GM12865 (cell line): Measurements from ENCODE around the gene FMNL1.

Source experiments
- DNase-seq: peaks from one replicate; pipeline ENCODE4 v3.0.0; 2010; ENCODE audit warnings: low read depth
- H3K4me3 ChIP-seq: 2 replicates; pipeline ENCODE4 v1.5.1; 2011; ENCODE audit warnings: mild to moderate bottlenecking, low read depth, low read length, control low read depth
- CTCF ChIP-seq: IDR thresholded peaks from 2 replicates; pipeline ENCODE4 v1.5.1; 2011; ENCODE audit warnings: low read length, control low read depth, low read depth, inconsistent platforms; ENCODE audit not compliant: insufficient read depth; ENCODE audit errors: missing control alignments

Gene FMNL1

GRCh38 chr17:45266372-45266926 is 44.8 kb downstream of the FMNL1 start:
- TF ChIP-seq CTCF = no peak
- no peak overlapping the region for H3K4me3 ChIP-seq
- no peak for DNase-seq

GRCh38 chr17:45267436-45268055 is 45.9 kb downstream of the FMNL1 start:
- no peak overlapping the region for H3K4me3 ChIP-seq
- no peak for TF ChIP-seq CTCF
- no peak for DNase-seq

- DNase-seq = no peak
- no peak for TF ChIP-seq CTCF
- H3K4me3 ChIP-seq = no peak overlapping the region
Observed at GRCh38 chr17:45269912-45270311, 48.2 kb downstream of the FMNL1 start.

- peak; percentile 70 for TF ChIP-seq CTCF
- no peak overlapping the region for H3K4me3 ChIP-seq
- no peak for DNase-seq
Observed at GRCh38 chr17:45270828-45271418, 49.2 kb downstream of the FMNL1 start.

- no peak overlapping the region for H3K4me3 ChIP-seq
- TF ChIP-seq CTCF = no peak
- no peak for DNase-seq
Observed at GRCh38 chr17:45271603-45272002, 49.9 kb downstream of the FMNL1 start.

- H3K4me3 ChIP-seq = no peak overlapping the region
- TF ChIP-seq CTCF = no peak
- no peak for DNase-seq
Observed at GRCh38 chr17:45273551-45273957, 51.9 kb downstream of the FMNL1 start.
